ENCODE measurements around the gene ENOPH1.
"Not testable (repeated sequence)": the region's sequence is repeated elsewhere in the genome, so short reads cannot be mapped to it uniquely, and the experiment has no call there.

Gene ENOPH1

DNA sequence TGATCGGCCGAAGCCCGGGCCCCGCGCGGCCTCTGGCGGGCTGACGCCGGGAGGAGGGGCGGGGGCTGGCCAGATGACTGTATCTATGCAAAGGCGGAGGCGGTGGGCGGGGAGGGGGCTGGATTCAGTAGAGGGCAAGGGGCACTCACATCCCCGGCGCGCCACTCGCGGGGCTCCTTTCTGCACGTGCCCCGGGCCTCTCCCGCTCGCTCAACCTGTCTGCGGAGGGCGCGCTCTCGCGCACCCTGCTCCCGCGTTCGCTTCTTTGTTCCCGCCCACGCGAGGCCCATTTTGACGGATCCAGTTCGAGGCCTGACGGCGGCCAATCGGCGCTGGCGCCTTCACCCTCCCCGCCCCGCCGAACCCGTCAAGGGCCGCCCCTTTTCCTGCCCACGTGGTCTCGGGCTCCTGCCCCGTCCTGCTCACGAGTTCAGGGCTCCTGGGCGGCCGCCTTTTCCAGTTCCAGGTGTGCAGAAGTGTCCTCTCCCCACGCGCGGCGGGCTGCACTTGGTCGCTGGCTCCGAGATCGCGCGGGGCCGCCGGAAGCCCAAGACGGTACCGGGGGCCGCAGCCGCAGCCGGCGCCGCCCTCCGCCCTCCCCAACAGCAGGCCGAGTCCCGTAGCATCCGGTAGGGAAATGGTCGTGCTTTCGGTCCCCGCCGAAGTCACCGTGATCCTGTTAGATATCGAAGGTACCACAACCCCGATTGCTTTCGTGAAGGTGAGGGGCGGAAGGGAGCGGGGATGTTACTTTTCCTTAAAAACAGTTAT is at the start of gene ENOPH1, which contains the start of gene HNRNPDL:
Gene ENOPH1, plus strand, starts transcription at position 398 of the 771 bp plus-strand sequence. Its CDS starts 240 bp downstream, at position 638.
Gene HNRNPDL, minus strand, starts transcription at position 270 of the 771 bp plus-strand sequence. CDS start 772 bp downstream, outside the sequence.
- DNase-seq (ENCODE audit: low spot score), result peak; percentile 96

GRCh38 chr4:82380831-82381230 is 49.6 kb upstream of the ENOPH1 start:
- no peak for DNase-seq (ENCODE audit: low spot score)

GRCh38 chr4:82381235-82381634 is 49.2 kb upstream of the ENOPH1 start:
- DNase-seq (ENCODE audit: low spot score), result no peak

GRCh38 chr4:82381661-82382296 is 48.6 kb upstream of the ENOPH1 start:
- no peak for DNase-seq (ENCODE audit: low spot score)

- DNase-seq (ENCODE audit: low spot score), result no peak
Measured at GRCh38 chr4:82382751-82383150, 47.6 kb upstream of the ENOPH1 start.

DNA sequence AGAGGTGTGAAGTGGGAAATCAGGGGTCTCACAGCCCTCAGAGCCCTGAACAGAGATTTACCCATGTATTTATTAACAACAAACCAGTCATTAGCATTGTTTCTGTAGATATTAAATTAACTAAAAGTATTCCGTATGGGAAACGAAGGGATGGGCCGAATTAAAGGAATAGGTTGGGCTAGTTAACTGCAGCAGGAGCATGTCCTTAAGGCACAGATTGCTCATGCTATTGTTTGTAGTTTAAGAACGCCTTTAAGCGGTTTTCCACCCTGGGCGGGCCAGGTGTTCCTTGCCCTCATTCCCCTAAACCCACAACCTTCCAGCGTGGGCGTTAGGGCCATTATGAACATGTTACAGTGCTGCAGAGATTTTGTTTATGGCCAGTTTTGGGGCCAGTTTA is 44.1 kb upstream of the ENOPH1 start:
- not testable (repeated sequence) for DNase-seq (ENCODE audit: low spot score)

GRCh38 chr4:82388405-82388804 is 42.0 kb upstream of the ENOPH1 start:
- DNase-seq (ENCODE audit: low spot score), result no peak

- DNase-seq (ENCODE audit: low spot score), result not testable (repeated sequence)
Measured at GRCh38 chr4:82390061-82390460, 40.3 kb upstream of the ENOPH1 start.

- no peak for DNase-seq (ENCODE audit: low spot score)
Measured at GRCh38 chr4:82394896-82395295, 35.5 kb upstream of the ENOPH1 start.

- DNase-seq (ENCODE audit: low spot score), result no peak
Measured at GRCh38 chr4:82397527-82397926, 32.9 kb upstream of the ENOPH1 start.

GRCh38 chr4:82398263-82398662 is 32.1 kb upstream of the ENOPH1 start:
- no peak for DNase-seq (ENCODE audit: low spot score)

GRCh38 chr4:82401600-82401999 is 28.8 kb upstream of the ENOPH1 start:
- no peak for DNase-seq (ENCODE audit: low spot score)

- no peak for DNase-seq (ENCODE audit: low spot score)
Measured at GRCh38 chr4:82402196-82402775, 28.1 kb upstream of the ENOPH1 start.

DNA sequence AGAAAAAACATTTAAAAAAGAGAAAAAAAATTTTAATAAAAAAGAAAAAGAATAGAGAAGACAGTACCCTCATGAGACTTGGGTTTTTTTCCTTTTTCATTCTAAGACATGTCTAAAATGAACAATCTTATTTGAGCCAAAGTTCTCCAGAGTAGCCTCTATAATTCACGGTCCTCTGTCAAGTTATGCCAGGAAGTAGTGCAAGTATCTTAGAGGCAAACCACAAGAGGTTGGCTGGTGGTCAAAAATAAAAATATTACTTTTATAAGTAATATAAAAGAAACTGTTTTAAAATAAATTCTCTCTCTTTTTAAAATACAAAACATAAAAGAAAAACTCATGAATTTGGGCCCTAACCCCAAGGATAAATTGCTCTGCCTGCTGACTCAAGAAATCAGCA is 26.7 kb upstream of the ENOPH1 start:
- DNase-seq (ENCODE audit: low spot score), result no peak

DNA sequence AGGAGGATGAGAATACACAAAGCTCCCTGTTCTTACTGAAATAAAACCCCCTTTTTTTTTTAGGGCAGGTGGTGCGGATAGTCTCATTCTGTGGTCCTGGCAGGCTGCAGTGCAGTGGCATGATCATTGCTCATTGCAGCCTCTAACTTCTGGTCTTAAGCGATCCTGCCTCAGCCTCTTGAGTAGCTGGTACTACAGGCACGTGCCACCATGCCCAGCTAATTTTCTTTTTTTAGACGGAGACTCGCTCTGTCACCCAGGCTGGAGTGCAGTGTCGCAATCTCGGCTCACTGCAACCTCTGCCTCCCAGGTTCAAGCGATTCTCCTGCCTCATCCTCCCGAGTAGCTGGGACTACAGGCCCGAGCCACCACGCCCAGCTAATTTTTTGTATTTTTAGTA is 15.3 kb upstream of the ENOPH1 start:
- not testable (repeated sequence) for DNase-seq (ENCODE audit: low spot score)

DNA sequence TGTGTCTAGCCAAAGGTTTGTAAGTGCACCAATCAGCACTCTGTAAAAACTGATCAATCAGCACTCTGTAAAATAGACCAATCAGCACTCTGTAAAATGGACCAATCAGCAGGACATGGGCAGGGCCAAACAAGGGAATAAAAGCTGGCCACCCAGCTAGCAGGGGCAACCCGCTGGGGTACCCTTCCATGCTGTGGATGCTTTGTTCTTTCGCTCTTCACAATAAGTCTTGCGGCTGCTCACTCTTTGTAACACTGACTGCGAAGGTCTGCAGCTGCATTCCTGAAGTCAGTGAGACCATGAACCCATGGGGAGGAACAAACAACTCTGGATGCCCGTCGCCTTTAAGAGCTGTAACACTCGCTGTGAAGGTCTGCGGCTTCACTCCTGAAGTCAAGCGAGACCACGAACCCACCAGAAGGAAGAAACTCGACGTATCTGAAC is 14.4 kb upstream of the ENOPH1 start:
- DNase-seq (ENCODE audit: low spot score), result no peak

- no peak for DNase-seq (ENCODE audit: low spot score)
Measured at GRCh38 chr4:82419451-82419850, 10.9 kb upstream of the ENOPH1 start.

- DNase-seq (ENCODE audit: low spot score), result peak; percentile 40
Measured at GRCh38 chr4:82421796-82422560, 8.4 kb upstream of the ENOPH1 start.

- no peak for DNase-seq (ENCODE audit: low spot score)
Measured at GRCh38 chr4:82422616-82423015, 7.8 kb upstream of the ENOPH1 start.

- peak; percentile 36 for DNase-seq (ENCODE audit: low spot score)
Measured at GRCh38 chr4:82423245-82424054, 6.9 kb upstream of the ENOPH1 start.

GRCh38 chr4:82425478-82425877 is 4.9 kb upstream of the ENOPH1 start:
- no peak for DNase-seq (ENCODE audit: low spot score)

Data from cerebellar cortex (tissue), 1 donor.